GM13977 (cell line): Measurements from ENCODE around the gene DNAL1.

Source experiments
- DNase-seq: peaks from one replicate; pipeline ENCODE4 v3.0.0; 2012; ENCODE audit warnings: low spot score
- in situ Hi-C: fragments of 300-500 bp; cut with MboI; formaldehyde crosslinking; loops from one replicate; pipeline ENCODE4 v1.12.0; 2022; ENCODE audit warnings: low sequenced_read_pairs, low pct_unique_long_range_greater_than_20kb, mixed read lengths, inconsistent platforms; ENCODE audit not compliant: unreplicated experiment
- TF ChIP-seq, protein P1 (sequence below): IDR thresholded peaks from 2 replicates; pipeline ENCODE4 v1.5.1; 2012; ENCODE audit warnings: mild to moderate bottlenecking, control low read depth; ENCODE audit not compliant: insufficient read depth; ENCODE audit errors: extremely low read depth, missing control alignments

DNAL1 gene

GRCh38 chr14:73719791-73720190, 75.0 kb downstream of the DNAL1 start:
- in situ Hi-C loops = no loop called here

GRCh38 chr14:73720636-73721035, 75.8 kb downstream of the DNAL1 start:
- in situ Hi-C loops = no loop called here
- no peak for DNase-seq
- TF ChIP-seq, protein P1, sequence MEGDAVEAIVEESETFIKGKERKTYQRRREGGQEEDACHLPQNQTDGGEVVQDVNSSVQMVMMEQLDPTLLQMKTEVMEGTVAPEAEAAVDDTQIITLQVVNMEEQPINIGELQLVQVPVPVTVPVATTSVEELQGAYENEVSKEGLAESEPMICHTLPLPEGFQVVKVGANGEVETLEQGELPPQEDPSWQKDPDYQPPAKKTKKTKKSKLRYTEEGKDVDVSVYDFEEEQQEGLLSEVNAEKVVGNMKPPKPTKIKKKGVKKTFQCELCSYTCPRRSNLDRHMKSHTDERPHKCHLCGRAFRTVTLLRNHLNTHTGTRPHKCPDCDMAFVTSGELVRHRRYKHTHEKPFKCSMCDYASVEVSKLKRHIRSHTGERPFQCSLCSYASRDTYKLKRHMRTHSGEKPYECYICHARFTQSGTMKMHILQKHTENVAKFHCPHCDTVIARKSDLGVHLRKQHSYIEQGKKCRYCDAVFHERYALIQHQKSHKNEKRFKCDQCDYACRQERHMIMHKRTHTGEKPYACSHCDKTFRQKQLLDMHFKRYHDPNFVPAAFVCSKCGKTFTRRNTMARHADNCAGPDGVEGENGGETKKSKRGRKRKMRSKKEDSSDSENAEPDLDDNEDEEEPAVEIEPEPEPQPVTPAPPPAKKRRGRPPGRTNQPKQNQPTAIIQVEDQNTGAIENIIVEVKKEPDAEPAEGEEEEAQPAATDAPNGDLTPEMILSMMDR = no peak

More at GRCh38 chr14:73719791-73720190, 75.0 kb downstream of the DNAL1 start:
- TF ChIP-seq, protein P1 = no peak
- DNase-seq = no peak

- DNase-seq = no peak
- in situ Hi-C loops = no loop called here
- TF ChIP-seq, protein P1 = no peak
Measured at GRCh38 chr14:73721101-73721821, 76.5 kb downstream of the DNAL1 start.

GRCh38 chr14:73722581-73722980, 77.8 kb downstream of the DNAL1 start:
- TF ChIP-seq, protein P1 = no peak
- in situ Hi-C loops = no loop called here
- DNase-seq = no peak

DNA sequence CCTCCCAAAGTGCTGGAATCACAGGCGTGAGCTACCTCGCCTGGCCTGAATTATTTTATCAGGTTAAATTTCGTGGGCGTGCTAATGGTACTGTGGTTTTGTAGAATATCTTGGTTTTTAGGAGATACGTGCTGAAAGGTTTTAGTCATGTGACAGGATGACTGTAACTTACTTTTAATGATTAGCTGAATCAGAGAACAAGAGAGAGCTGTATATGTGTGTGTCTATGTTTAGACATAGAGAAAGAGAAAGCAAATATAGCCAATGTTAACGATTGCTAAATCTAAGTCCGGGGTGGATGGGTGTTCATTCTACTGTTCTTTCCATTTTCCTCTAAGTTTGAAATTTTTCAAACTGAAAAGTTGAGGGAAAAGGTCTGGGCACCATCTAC, 78.6 kb downstream of the DNAL1 start:
- DNase-seq = no peak
- in situ Hi-C loops = no loop called here
- TF ChIP-seq, protein P1 = no peak

DNA sequence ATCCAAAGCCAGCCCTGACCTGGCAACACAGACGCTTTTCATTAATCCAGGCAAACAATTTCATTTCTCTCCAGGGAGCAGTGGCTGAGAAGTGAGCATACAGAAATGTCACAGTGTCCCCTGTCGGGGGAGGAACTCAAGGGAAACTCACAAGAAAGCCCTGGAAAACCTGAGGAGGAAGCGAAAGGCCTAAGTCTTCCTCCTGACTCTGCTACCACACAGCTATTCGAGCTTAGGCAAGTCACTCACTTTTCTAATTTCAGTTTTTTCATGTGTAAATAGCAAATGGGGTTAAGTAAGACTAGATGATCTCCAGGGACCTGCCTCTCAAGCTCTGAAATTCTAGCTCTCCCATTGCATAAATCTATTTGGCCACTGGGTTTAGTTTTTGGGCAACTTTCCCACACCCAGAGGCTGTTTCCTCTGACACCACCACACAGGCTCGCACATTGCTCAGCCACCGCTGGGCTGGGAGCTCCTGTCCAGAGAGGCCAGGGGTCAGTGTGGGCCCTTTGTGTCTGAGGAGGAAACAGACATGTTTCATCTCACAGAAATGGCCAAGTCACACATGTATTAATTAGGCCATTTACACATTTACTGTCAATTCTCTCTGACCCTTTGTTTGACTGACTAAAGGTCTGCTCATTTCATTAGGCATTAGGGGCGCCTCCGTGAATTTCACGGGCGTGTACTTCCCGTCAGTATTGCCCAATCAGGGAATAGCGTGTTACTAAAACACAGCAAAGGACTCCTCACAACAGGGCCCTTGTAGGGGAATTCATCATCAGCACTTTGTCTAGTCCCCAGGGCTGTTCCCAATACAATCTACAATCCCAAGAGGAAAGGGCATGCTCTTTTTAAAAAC, 79.2 kb downstream of the DNAL1 start:
- DNase-seq = no peak
- in situ Hi-C loops = no loop called here
- TF ChIP-seq, protein P1 = no peak
